Activated CD4-positive, alpha-beta T cell treated with anti-CD3 and anti-CD28 coated beads, Interleukin-2, amount 10 ng/mL, durations not matched to agents 7 days and 5 days (primary cell): ENCODE measurements around the gene BTBD9. TPM values are rescaled to one million over a fixed set of nuclear protein-coding genes. Genes with fewer than 3 reads are reported as not detected.

Experiments
- CTCF ChIA-PET: fragments of 350-600 bp; sonication (Branson Sonifier 250); formaldehyde crosslinking; loops from one replicate; lab custom pipeline; 2021; ENCODE audit warnings: antibody characterized with exemption; lab: Charles Lee
- POLR2A ChIA-PET: fragments of 350-600 bp; sonication (Branson Sonifier 250); formaldehyde crosslinking; loops from one replicate; lab custom pipeline; 2021; ENCODE audit warnings: antibody characterized with exemption; lab: Charles Lee
- DNase-seq: peaks from one replicate; pipeline ENCODE4 v3.0.0-alpha.2; 2020
- H3K27ac Mint-ChIP-seq: one replicate; pipeline ENCODE4 v1.8.0; 2021; ENCODE audit warnings: mild to moderate bottlenecking, moderate library complexity, mixed read lengths
- H3K27me3 Mint-ChIP-seq: one replicate; pipeline ENCODE4 v1.8.0; 2021; ENCODE audit warnings: mixed read lengths
- H3K36me3 Mint-ChIP-seq: one replicate; pipeline ENCODE4 v1.8.0; 2021; ENCODE audit warnings: low read depth, mixed read lengths
- H3K4me1 Mint-ChIP-seq: one replicate; pipeline ENCODE4 v1.8.0; 2021; ENCODE audit warnings: mixed read lengths
- H3K4me3 Mint-ChIP-seq: one replicate; pipeline ENCODE4 v1.8.0; 2021; ENCODE audit warnings: mild to moderate bottlenecking, moderate library complexity, mixed read lengths
- H3K9me3 Mint-ChIP-seq: one replicate; pipeline ENCODE4 v1.8.0; 2021; ENCODE audit warnings: mixed read lengths
- total RNA-seq, 2 experiments: library from RNA; stranded (reverse); gene quantifications; one replicate each; pipeline ENCODE4 v1.2.3, GENCODE V29; 2021

Gene BTBD9
- total RNA-seq, 2 experiments from 2014 or later = 12.0 to 12.6 TPM

- no peak for DNase-seq
- no peaks in the 10 kb centered on the region for H3K36me3 Mint-ChIP-seq
- H3K4me3 Mint-ChIP-seq = no peak overlapping the region
- H3K27me3 Mint-ChIP-seq = no peaks in the 10 kb centered on the region
- POLR2A ChIA-PET = no interaction called here
- H3K27ac Mint-ChIP-seq = no peak overlapping the region
- peaks cover 2% of the 10 kb centered on the region for H3K4me1 Mint-ChIP-seq
- CTCF ChIA-PET = no interaction called here
- no peaks in the 10 kb centered on the region for H3K9me3 Mint-ChIP-seq
Observed at GRCh38 chr6:38174315-38174714, 465.4 kb downstream of the BTBD9 start.

GRCh38 chr6:38173909-38174308, 465.8 kb downstream of the BTBD9 start:
- H3K9me3 Mint-ChIP-seq = no peaks in the 10 kb centered on the region
- ChIA-PET CTCF (no interaction called here), POLR2A (no interaction called here)
- H3K36me3 Mint-ChIP-seq = no peaks in the 10 kb centered on the region
- no peak for DNase-seq
- H3K4me3 Mint-ChIP-seq = no peak overlapping the region
- no peaks in the 10 kb centered on the region for H3K27me3 Mint-ChIP-seq
- no peak overlapping the region for H3K27ac Mint-ChIP-seq
- H3K4me1 Mint-ChIP-seq = peaks cover 2% of the 10 kb centered on the region

GRCh38 chr6:38172739-38173410, 466.9 kb downstream of the BTBD9 start:
- no peaks in the 10 kb centered on the region for H3K36me3 Mint-ChIP-seq
- CTCF ChIA-PET = no interaction called here
- no peak overlapping the region for H3K4me3 Mint-ChIP-seq
- H3K27ac Mint-ChIP-seq = no peak overlapping the region
- H3K4me1 Mint-ChIP-seq = no peaks in the 10 kb centered on the region
- H3K27me3 Mint-ChIP-seq = no peaks in the 10 kb centered on the region
- POLR2A ChIA-PET = no interaction called here
- no peaks in the 10 kb centered on the region for H3K9me3 Mint-ChIP-seq
- DNase-seq = no peak

GRCh38 chr6:38171997-38172738, 467.6 kb downstream of the BTBD9 start:
- H3K27me3 Mint-ChIP-seq = no peaks in the 10 kb centered on the region
- no peaks in the 10 kb centered on the region for H3K9me3 Mint-ChIP-seq
- H3K4me1 Mint-ChIP-seq = no peaks in the 10 kb centered on the region
- H3K4me3 Mint-ChIP-seq = no peak overlapping the region
- H3K36me3 Mint-ChIP-seq = no peaks in the 10 kb centered on the region
- no peak overlapping the region for H3K27ac Mint-ChIP-seq
- no peak for DNase-seq
- ChIA-PET CTCF (no interaction called here), POLR2A (no interaction called here)

GRCh38 chr6:38170666-38171355, 468.9 kb downstream of the BTBD9 start:
- CTCF ChIA-PET = no interaction called here
- POLR2A ChIA-PET = no interaction called here
- H3K27ac Mint-ChIP-seq = no peak overlapping the region

GRCh38 chr6:38169977-38170526, 469.7 kb downstream of the BTBD9 start:
- peak overlapping the region; percentile 13 for H3K27ac Mint-ChIP-seq
- no peak overlapping the region for H3K4me3 Mint-ChIP-seq
- POLR2A ChIA-PET = no interaction called here
- CTCF ChIA-PET = no interaction called here
- no peaks in the 10 kb centered on the region for H3K9me3 Mint-ChIP-seq
- DNase-seq = no peak
- no peaks in the 10 kb centered on the region for H3K27me3 Mint-ChIP-seq
- no peaks in the 10 kb centered on the region for H3K4me1 Mint-ChIP-seq
- H3K36me3 Mint-ChIP-seq = no peaks in the 10 kb centered on the region

More at GRCh38 chr6:38170666-38171355, 468.9 kb downstream of the BTBD9 start:
- no peak overlapping the region for H3K4me3 Mint-ChIP-seq
- no peak for DNase-seq
- H3K27me3 Mint-ChIP-seq = no peaks in the 10 kb centered on the region
- H3K4me1 Mint-ChIP-seq = no peaks in the 10 kb centered on the region
- no peaks in the 10 kb centered on the region for H3K36me3 Mint-ChIP-seq
- no peaks in the 10 kb centered on the region for H3K9me3 Mint-ChIP-seq

GRCh38 chr6:38169221-38169976, 470.3 kb downstream of the BTBD9 start:
- CTCF ChIA-PET = interaction anchor here (0.6 kb wide), 1 partner anchor 464 kb away, joined by 6 read pairs; no protein-coding TSS in a partner anchor
- Mint-ChIP-seq H3K9me3 (no peaks in the 10 kb centered on the region), H3K36me3 (no peaks in the 10 kb centered on the region), H3K27ac (peak overlapping the region; percentile 13), H3K4me1 (no peaks in the 10 kb centered on the region), H3K4me3 (no peak overlapping the region), H3K27me3 (no peaks in the 10 kb centered on the region)
- DNase-seq = no peak
- POLR2A ChIA-PET = no interaction called here

GRCh38 chr6:38168699-38169098, 471.0 kb downstream of the BTBD9 start:
- no peak for DNase-seq
- Mint-ChIP-seq H3K27me3 (no peaks in the 10 kb centered on the region), H3K36me3 (no peaks in the 10 kb centered on the region), H3K4me1 (no peaks in the 10 kb centered on the region), H3K27ac (no peak overlapping the region), H3K9me3 (no peaks in the 10 kb centered on the region), H3K4me3 (no peak overlapping the region)
- CTCF ChIA-PET = interaction anchor here (0.6 kb wide), 1 partner anchor 464 kb away, joined by 6 read pairs; no protein-coding TSS in a partner anchor
- POLR2A ChIA-PET = no interaction called here

GRCh38 chr6:38168126-38168525, 471.6 kb downstream of the BTBD9 start:
- Mint-ChIP-seq H3K36me3 (no peaks in the 10 kb centered on the region), H3K9me3 (no peaks in the 10 kb centered on the region), H3K27me3 (no peaks in the 10 kb centered on the region), H3K4me1 (no peaks in the 10 kb centered on the region), H3K4me3 (no peak overlapping the region), H3K27ac (no peak overlapping the region)
- no peak for DNase-seq
- CTCF ChIA-PET = no interaction called here
- POLR2A ChIA-PET = no interaction called here

- Mint-ChIP-seq H3K4me3 (no peak overlapping the region), H3K27me3 (no peaks in the 10 kb centered on the region), H3K4me1 (no peaks in the 10 kb centered on the region), H3K27ac (no peak overlapping the region), H3K36me3 (no peaks in the 10 kb centered on the region), H3K9me3 (no peaks in the 10 kb centered on the region)
- ChIA-PET POLR2A (no interaction called here), CTCF (no interaction called here)
- DNase-seq = no peak
Observed at GRCh38 chr6:38167598-38167997, 472.1 kb downstream of the BTBD9 start.

- Mint-ChIP-seq H3K9me3 (no peaks in the 10 kb centered on the region), H3K4me1 (no peaks in the 10 kb centered on the region), H3K4me3 (no peak overlapping the region), H3K27ac (no peak overlapping the region), H3K27me3 (no peaks in the 10 kb centered on the region), H3K36me3 (no peaks in the 10 kb centered on the region)
- no peak for DNase-seq
- CTCF ChIA-PET = no interaction called here
- POLR2A ChIA-PET = no interaction called here
Observed at GRCh38 chr6:38166411-38167240, 473.1 kb downstream of the BTBD9 start.

- Mint-ChIP-seq H3K4me1 (no peaks in the 10 kb centered on the region), H3K27me3 (no peaks in the 10 kb centered on the region), H3K36me3 (no peaks in the 10 kb centered on the region), H3K9me3 (no peaks in the 10 kb centered on the region), H3K4me3 (no peak overlapping the region), H3K27ac (no peak overlapping the region)
- POLR2A ChIA-PET = no interaction called here
- DNase-seq = no peak
- CTCF ChIA-PET = no interaction called here
Observed at GRCh38 chr6:38164671-38165108, 475.0 kb downstream of the BTBD9 start.
